ENCODE data around the gene FAM20B.
"Not testable (repeated sequence)": the region's sequence is repeated elsewhere in the genome, so short reads cannot be mapped to it uniquely, and the experiment has no call there.

The FAM20B gene

GRCh38 chr1:179017383-179018326 lies 8.0 kb upstream of the FAM20B start:
- DNase-seq (ENCODE audit: extremely low spot score, insufficient read length, low read depth) (no peak), FAIRE-seq (no peak)

GRCh38 chr1:179021873-179022272 lies 3.8 kb upstream of the FAM20B start:
- FAIRE-seq (no peak), DNase-seq (ENCODE audit: extremely low spot score, insufficient read length, low read depth) (no peak)

GRCh38 chr1:179023946-179024650 lies 1.6 kb upstream of the FAM20B start:
- no peak for DNase-seq (ENCODE audit: extremely low spot score, insufficient read length, low read depth)
- no peak for FAIRE-seq

GRCh38 chr1:179025975-179026812 lies 500 bp downstream of the FAM20B start:
- FAIRE-seq (peak; percentile 53), DNase-seq (ENCODE audit: extremely low spot score, insufficient read length, low read depth) (peak; percentile 55)

GRCh38 chr1:179026813-179027669 lies 1.3 kb downstream of the FAM20B start:
- FAIRE-seq (no peak), DNase-seq (ENCODE audit: extremely low spot score, insufficient read length, low read depth) (no peak)

DNA sequence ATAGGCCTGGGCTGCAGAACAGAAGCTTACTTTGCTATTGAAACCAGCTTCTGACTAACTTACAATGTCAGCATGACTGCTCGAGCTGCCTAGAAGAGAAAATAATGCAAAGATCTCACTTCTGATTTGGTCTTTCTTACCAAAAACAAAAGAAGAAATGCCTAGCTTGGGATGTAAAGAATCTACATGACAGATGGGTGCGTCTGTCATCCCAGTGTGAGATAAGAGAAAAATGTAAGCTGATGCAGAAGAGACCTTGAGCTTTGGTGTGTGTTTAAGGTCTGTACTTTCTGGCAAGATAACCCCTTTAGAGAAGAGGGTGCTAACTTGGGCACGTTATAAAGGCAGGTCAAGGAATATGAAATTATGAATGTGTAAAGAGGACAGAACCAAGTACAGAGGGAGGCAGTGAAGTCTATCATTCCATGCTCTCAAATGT lies 3.6 kb downstream of the FAM20B start:
- FAIRE-seq (no peak), DNase-seq (ENCODE audit: extremely low spot score, insufficient read length, low read depth) (no peak)

DNA sequence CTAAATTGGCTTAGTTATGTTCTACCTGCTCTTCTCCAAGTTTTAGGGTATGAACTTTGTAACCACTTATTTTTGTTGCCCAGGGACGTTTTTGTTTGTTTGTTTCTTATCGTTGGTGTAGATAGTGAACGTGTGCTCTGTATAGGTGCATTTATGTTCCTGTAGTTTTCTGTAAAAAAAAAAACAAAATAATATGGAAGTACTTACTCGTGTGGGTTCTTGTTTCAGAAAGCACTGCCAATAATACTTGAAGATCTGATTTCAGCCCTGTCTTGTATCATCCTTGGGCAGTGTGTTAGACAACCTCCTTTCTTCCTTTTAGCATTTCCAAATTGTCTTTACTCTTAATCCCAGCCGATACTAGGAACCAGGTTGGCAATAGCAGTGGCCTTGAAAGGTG lies 4.4 kb downstream of the FAM20B start:
- no peak for FAIRE-seq
- DNase-seq (ENCODE audit: extremely low spot score, insufficient read length, low read depth) = no peak

DNA sequence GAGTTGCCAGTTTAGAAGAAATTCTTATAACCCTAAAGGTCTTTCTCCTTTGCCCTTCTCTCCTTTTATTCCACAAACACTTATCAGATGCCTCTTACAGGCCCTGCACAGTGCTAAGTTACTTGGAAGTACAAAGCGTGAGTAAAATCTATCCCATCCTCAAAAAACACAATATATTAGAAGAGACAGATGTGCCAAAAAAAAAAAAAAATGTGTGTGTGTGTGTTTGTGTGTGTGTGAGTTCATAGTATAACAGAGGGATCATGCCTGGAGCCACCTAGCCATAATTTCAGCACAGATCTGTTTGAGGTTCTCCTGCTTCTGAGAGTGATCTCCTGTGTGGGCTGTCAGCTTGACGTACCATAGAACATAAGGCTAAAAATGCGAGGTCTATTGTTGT lies 5.0 kb downstream of the FAM20B start:
- FAIRE-seq (no peak), DNase-seq (ENCODE audit: extremely low spot score, insufficient read length, low read depth) (no peak)

GRCh38 chr1:179031284-179031683 lies 5.6 kb downstream of the FAM20B start:
- FAIRE-seq = peak; percentile 24
- DNase-seq (ENCODE audit: extremely low spot score, insufficient read length, low read depth) = no peak

GRCh38 chr1:179031855-179032513 lies 6.3 kb downstream of the FAM20B start:
- DNase-seq (ENCODE audit: extremely low spot score, insufficient read length, low read depth) (no peak), FAIRE-seq (no peak)

DNA sequence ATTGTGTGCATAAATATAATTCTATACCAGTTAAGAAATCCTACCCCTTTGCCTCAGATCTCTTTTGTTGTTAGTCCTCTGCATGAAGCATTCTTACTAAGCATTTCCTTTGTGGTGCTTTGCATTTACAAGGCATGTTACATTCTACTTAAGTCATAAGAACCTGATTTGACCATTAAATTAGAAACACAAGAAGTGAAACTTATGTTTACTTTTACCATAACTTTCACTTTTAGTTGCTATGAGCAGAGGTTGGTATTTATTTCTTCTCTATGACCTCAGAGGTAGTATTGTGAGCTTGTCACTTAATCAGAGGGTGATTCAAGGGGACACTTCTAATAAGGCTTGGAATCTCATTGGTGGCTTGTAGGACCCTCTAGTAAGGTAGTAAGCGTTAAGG lies 9.0 kb downstream of the FAM20B start:
- peak; percentile 30 for DNase-seq (ENCODE audit: extremely low spot score, insufficient read length, low read depth)
- FAIRE-seq = peak; percentile 67

DNA sequence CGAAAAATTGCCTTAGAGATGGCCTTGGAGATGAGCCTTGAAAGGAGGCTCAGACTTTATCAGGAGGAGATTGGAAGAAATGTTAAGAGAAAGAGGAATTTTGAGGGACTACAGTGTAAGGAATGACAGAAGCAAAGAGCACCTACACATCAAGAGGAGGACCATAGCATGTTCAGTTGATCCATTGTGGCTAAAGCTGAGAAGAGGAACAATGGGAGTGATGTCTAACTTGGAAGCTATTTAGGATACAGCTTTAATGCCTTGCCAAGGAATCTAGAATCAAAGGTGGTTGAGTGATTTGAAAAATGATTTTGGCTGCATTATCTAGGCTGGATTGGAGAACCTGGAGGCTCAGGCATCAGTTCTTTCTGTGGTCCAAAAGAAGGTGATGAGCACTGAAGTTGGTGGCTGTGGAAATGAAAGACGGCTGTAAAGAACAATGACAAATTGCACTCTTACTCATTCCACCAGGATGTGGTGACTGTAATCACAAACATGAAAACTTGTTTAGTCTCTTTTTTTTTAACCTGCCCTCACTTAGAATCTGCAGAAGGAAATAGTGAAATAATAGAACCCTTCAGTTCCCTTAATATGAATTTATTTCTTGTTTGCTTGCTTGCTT lies 11.3 kb downstream of the FAM20B start:
- no peak for FAIRE-seq

DNA sequence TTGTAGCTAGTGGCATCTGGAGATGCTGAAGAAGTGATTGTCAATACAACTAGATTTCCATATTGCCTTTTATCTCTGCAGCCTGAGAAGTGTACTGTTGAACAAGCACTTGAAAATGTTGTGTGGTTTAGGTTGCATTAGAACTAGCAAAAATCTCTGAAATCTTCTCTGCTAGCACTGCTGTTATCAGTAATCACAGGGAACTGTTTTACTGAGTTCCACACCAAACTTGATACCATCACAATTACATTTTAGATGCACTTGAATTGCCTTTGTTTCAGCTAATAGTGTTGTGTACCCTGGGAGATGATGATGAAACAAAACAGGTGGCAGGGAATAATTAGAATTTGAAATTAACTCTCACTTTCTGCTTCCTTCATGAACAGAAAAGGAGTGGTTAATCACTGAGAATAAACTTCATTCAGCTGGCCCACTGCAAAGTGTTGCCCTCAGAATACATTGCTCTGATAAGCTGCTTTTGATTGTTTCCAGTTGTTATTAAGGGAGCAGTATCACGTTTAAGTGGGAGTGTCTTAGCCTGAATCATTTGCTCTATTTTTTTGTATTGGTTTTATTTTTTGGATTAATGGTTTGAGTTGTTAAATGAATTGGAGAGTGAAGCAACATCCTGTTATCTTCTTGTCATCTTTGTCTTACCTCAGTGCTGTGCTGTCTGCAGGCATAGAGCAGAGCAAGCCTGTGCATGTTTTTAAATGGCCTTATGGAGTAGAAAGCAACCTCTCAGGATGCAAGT lies 13.0 kb downstream of the FAM20B start:
- FAIRE-seq = no peak

More for the DNA sequence above, 11.3 kb downstream of the FAM20B start:
- no peak for DNase-seq (ENCODE audit: extremely low spot score, insufficient read length, low read depth)

DNA sequence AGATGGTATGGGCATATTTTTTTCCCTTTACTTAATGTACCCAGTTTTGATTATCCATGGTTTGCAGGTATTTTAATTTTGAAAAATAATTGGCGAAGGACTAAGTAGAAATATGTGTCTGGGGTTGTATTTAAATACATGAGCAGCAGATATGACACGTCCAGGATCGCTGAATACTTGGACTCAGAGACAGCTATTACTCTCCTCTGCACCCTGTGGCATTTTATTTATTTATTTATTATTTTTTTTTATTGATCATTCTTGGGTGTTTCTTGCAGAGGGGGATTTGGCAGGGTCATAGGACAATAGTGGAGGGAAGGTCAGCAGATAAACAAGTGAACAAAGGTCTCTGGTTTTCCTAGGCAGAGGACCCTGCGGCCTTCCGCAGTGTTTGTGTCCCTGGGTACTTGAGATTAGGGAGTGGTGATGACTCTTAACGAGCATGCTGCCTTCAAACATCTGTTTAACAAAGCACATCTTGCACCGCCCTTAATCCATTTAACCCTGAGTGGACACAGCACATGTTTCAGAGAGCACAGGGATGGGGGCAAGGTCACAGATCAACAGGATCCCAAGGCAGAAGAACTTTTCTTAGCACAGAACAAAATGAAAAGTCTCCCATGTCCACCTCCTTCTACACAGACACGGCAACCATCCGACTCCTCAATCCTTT lies 13.9 kb downstream of the FAM20B start:
- FAIRE-seq; DNase-seq (ENCODE audit: extremely low spot score, insufficient read length, low read depth): not testable (repeated sequence)

More for the DNA sequence above, 13.0 kb downstream of the FAM20B start:
- no peak for DNase-seq (ENCODE audit: extremely low spot score, insufficient read length, low read depth)

DNA sequence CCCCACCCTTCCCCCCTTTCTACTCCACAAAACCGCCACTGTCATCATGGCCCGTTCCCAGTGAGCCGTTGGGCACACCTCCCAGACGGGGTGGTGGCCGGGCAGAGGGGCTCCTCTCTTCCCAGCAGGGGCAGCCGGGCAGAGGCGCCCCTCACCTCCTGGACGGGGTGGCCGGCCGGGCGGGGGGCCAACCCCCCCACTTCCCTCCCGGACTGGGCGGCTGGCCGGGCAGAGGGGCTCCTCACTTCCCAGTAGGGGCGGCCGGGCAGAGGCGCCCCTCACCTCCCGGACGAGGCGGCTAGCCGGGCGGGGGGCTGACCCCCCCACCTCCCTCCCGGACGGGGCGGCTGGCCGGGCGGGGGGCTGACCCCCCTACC lies 14.5 kb downstream of the FAM20B start:
- DNase-seq (ENCODE audit: extremely low spot score, insufficient read length, low read depth); FAIRE-seq: not testable (repeated sequence)

DNA sequence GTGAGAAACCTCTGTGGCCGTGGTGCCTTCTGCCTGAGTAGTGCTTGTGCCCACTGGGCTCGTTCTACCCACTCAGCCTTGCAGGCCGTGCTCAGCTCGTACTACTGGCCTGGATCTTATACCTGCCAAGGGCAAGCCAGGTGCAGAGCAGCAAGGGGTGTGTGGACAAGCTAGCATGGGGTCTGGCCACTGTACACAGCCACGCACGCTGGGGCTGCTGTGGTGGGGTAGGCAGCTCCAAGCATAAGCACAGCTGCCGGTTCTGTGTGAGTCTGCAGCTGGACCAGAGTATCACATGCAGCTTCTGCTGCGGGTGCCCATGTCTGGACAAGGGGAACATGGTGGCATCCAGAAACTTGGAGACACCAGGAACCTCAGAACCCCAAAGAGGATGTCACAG lies 16.4 kb downstream of the FAM20B start:
- DNase-seq (ENCODE audit: extremely low spot score, insufficient read length, low read depth) = no peak
- FAIRE-seq = no peak

- DNase-seq (ENCODE audit: extremely low spot score, insufficient read length, low read depth) = no peak
- no peak for FAIRE-seq
Observed at GRCh38 chr1:179042700-179043099, 17.0 kb downstream of the FAM20B start.
